Mammary epithelial cell (primary cell): ENCODE data around the gene USH2A.

ENCODE experiments used
- EZH2 ChIP-seq: IDR thresholded peaks from 2 replicates; pipeline ENCODE4 v1.6.1; 2012; ENCODE audit warnings: low read length, inconsistent platforms, borderline replicate concordance
- TF ChIP-seq, protein P1 (sequence below), 2 donors: IDR thresholded peaks in 1 of 2; conservative IDR thresholded peaks in 1 of 2; 2 replicates each; pipeline ENCODE4 v1.5.1; 2011 to 2012; ENCODE audit warnings: inconsistent platforms in 2 of 2, low read length in 2 of 2, mild to moderate bottlenecking in 2 of 2, control low read depth in 1 of 2, low read depth in 1 of 2; ENCODE audit not compliant: insufficient read depth in 1 of 2; ENCODE audit errors: extremely low read depth in 1 of 2

DNA sequence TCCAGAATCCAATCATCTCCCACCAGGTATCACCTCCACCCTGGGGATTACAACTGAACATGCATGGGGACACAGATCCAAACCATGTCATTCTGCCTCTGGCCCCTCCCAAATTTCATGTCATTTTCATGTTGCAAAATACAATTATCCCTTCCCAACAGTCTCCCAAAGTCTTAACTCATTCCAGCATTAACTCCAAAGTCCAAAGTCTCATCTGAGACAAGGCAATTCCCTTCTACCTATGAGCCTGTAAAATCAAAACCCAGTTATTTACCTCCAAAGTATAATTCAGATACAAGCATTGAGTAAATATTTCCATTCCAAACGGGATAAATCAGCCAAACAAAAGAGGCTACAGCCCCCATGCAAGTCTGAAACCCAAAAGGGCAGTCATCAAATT, 73.1 kb downstream of the USH2A start:
- TF ChIP-seq, protein P1, sequence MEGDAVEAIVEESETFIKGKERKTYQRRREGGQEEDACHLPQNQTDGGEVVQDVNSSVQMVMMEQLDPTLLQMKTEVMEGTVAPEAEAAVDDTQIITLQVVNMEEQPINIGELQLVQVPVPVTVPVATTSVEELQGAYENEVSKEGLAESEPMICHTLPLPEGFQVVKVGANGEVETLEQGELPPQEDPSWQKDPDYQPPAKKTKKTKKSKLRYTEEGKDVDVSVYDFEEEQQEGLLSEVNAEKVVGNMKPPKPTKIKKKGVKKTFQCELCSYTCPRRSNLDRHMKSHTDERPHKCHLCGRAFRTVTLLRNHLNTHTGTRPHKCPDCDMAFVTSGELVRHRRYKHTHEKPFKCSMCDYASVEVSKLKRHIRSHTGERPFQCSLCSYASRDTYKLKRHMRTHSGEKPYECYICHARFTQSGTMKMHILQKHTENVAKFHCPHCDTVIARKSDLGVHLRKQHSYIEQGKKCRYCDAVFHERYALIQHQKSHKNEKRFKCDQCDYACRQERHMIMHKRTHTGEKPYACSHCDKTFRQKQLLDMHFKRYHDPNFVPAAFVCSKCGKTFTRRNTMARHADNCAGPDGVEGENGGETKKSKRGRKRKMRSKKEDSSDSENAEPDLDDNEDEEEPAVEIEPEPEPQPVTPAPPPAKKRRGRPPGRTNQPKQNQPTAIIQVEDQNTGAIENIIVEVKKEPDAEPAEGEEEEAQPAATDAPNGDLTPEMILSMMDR (conservative IDR thresholded peaks at IDR 0.05 in 1 of 2, IDR thresholded peaks at IDR 0.05 in 1 of 2; ENCODE audit: extremely low read depth in 1 of 2, insufficient read depth in 1 of 2, low read depth in 1 of 2, low read length in 2 of 2): no peak
- TF ChIP-seq EZH2: no peak
